HepG2 (cell line): ENCODE data around the gene SDK1. TPM values are rescaled to one million over a fixed set of nuclear protein-coding genes. Genes with fewer than 3 reads are reported as not detected.

Experiments used
- ATAC-seq: fragments of 200-7000 bp; cut with Tn5 transposase; 3 replicates; pipeline ENCODE4 v1.9.1; 2020; ENCODE audit warnings: mild to moderate bottlenecking, moderate library complexity
- BruUV-seq: library from RNA; stranded (reverse); fragments of 400-500 nt; replicated peaks from 2 replicates; lab custom pipeline; 2021; lab: Mats Ljungman, UMichigan
- CTCF ChIA-PET: fragments of 300-600 bp; formaldehyde crosslinking; extraction: SDS; loops from one replicate; lab custom pipeline; 2021; ENCODE audit warnings: low total read pairs, inconsistent platforms, low intra/inter-chr PET ratio; lab: Yijun Ruan, JAX
- POLR2A ChIA-PET: fragments of 350-600 bp; sonication (Branson Sonifier 250); formaldehyde crosslinking; loops from one replicate; lab custom pipeline; 2020; ENCODE audit warnings: antibody characterized with exemption, inconsistent platforms; lab: Yijun Ruan, JAX
- DNase-seq: peaks from one replicate; pipeline ENCODE4 v3.0.0-alpha.2; 2015; ENCODE audit warnings: low spot score
- FAIRE-seq: peaks from 3 replicates; lab custom pipeline; 2011; peaks lifted over from hg19 to GRCh38; lab: Jason Lieb, UNC
- H2AFZ ChIP-seq: one replicate; pipeline ENCODE4 v1.6.1; 2011; ENCODE audit warnings: low read length, inconsistent platforms
- H3K27ac ChIP-seq: fragments of 300-600 bp; 3 replicates; pipeline ENCODE4 v1.8.0; 2011; ENCODE audit warnings: mixed run types, mild to moderate bottlenecking, mixed read lengths, low read length, inconsistent platforms; ENCODE audit not compliant: insufficient read depth; ENCODE audit errors: extremely low read length
- H3K27me3 ChIP-seq, 2 experiments: fragments of 200-600 bp in 1 of 2; 2 replicates in 1 of 2; 3 replicates in 1 of 2; pipeline versions ENCODE4 v1.6.0 to v1.8.0; 2011; ENCODE audit warnings: low read length in 2 of 2, mild to moderate bottlenecking in 2 of 2, moderate library complexity in 2 of 2, inconsistent platforms in 1 of 2; ENCODE audit not compliant: insufficient read depth in 2 of 2, control insufficient read depth in 1 of 2
- H3K36me3 ChIP-seq, 2 experiments: fragments of 200-600 bp in 1 of 2; replicated peaks in 1 of 2; 2 replicates in 1 of 2; 3 replicates in 1 of 2; pipeline versions ENCODE4 v1.5.1 to v1.8.0; 2011; ENCODE audit warnings: low read length in 2 of 2, inconsistent platforms in 1 of 2; ENCODE audit not compliant: insufficient read depth in 2 of 2, control insufficient read depth in 1 of 2
- H3K4me1 ChIP-seq: 2 replicates; pipeline ENCODE4 v1.5.1; 2012; ENCODE audit warnings: low read length, inconsistent platforms; ENCODE audit not compliant: insufficient read depth
- H3K4me2 ChIP-seq: 2 replicates; pipeline ENCODE4 v1.6.0; 2011; ENCODE audit warnings: low read depth, low read length, inconsistent platforms
- H3K4me3 ChIP-seq, 3 experiments: fragments of 200-600 bp in 1 of 3; sonication (generic), shearing (Covaris generic) in 1 of 3; replicated peaks in 1 of 3; 2 replicates each; pipeline ENCODE4 v1.5.1; 2011 to 2016; ENCODE audit warnings: low read length in 3 of 3, inconsistent platforms in 2 of 3, low read depth in 2 of 3, mild to moderate bottlenecking in 2 of 3, control low read depth in 1 of 3, mixed read lengths in 1 of 3; ENCODE audit not compliant: insufficient read depth in 1 of 3
- H3K79me2 ChIP-seq: one replicate; pipeline ENCODE4 v1.6.1; 2011; ENCODE audit warnings: low read length, inconsistent platforms; ENCODE audit not compliant: insufficient read depth
- H3K9ac ChIP-seq: 2 replicates; pipeline ENCODE4 v1.6.0; 2011; ENCODE audit warnings: mild to moderate bottlenecking, low read depth, low read length, inconsistent platforms; ENCODE audit not compliant: insufficient read depth
- H3K9me3 ChIP-seq: 2 replicates; pipeline ENCODE4 v1.5.1; 2012; ENCODE audit warnings: mild to moderate bottlenecking, low read length
- H4K20me1 ChIP-seq: 2 replicates; pipeline ENCODE4 v1.6.0; 2011; ENCODE audit warnings: inconsistent platforms, mild to moderate bottlenecking, low read length, moderate library complexity; ENCODE audit not compliant: insufficient read depth
- CSRNP1 ChIP-seq: sonication (generic); formaldehyde crosslinking; IDR thresholded peaks from 2 replicates; pipeline ENCODE4 v1.8.1; 2023; ENCODE audit warnings: mild to moderate bottlenecking, missing genetic modification reagents
- DZIP1 ChIP-seq: sonication (generic); formaldehyde crosslinking; IDR thresholded peaks from 2 replicates; pipeline ENCODE4 v1.5.0; 2020; ENCODE audit warnings: mild to moderate bottlenecking, missing genetic modification reagents
- GATAD1 ChIP-seq: IDR thresholded peaks from 2 replicates; pipeline ENCODE4 v1.6.1; 2016; ENCODE audit warnings: missing genetic modification reagents, missing compliant biosample characterization
- HNF1B ChIP-seq: sonication (generic); formaldehyde crosslinking; IDR thresholded peaks from 2 replicates; pipeline ENCODE4 v1.5.1; 2020; ENCODE audit warnings: mild to moderate bottlenecking, moderate library complexity, missing genetic modification reagents
- KDM5A ChIP-seq: fragments of 200-600 bp; sonication (generic); IDR thresholded peaks from 2 replicates; pipeline ENCODE4 v1.7.0; 2018; ENCODE audit warnings: antibody characterized with exemption, mild to moderate bottlenecking, low read length, borderline replicate concordance
- NCOA2 ChIP-seq: sonication (generic); formaldehyde crosslinking; IDR thresholded peaks from 2 replicates; pipeline ENCODE4 v1.8.0; 2022; ENCODE audit warnings: inconsistent platforms
- PRMT3 ChIP-seq: sonication (generic); formaldehyde crosslinking; IDR thresholded peaks from 2 replicates; pipeline ENCODE4 v1.8.1; 2022; ENCODE audit warnings: low read depth, mild to moderate bottlenecking, moderate library complexity, missing genetic modification reagents, borderline replicate concordance
- RBM39 ChIP-seq: fragments of 200-400 bp; formaldehyde crosslinking; IDR thresholded peaks from one replicate; pipeline ENCODE4 v1.6.1; 2018; ENCODE audit warnings: antibody characterized with exemption, mild to moderate bottlenecking, low read depth, low read length; ENCODE audit not compliant: poor library complexity, severe bottlenecking
- SMC3 ChIP-seq: IDR thresholded peaks from 2 replicates; pipeline ENCODE4 v1.6.1; 2011; ENCODE audit warnings: low read length, improper control_type of control experiment
- SNAI1 ChIP-seq: sonication (generic); formaldehyde crosslinking; IDR thresholded peaks from 2 replicates; pipeline ENCODE4 v1.5.0; 2020; ENCODE audit warnings: mild to moderate bottlenecking, missing genetic modification reagents, borderline replicate concordance
- ZFP90 ChIP-seq: sonication (generic); formaldehyde crosslinking; IDR thresholded peaks from 2 replicates; pipeline ENCODE4 v1.8.0; 2022; ENCODE audit warnings: missing genetic modification reagents, mild to moderate bottlenecking, inconsistent platforms, borderline replicate concordance
- ZNF354B ChIP-seq: sonication (generic); formaldehyde crosslinking; IDR thresholded peaks from 2 replicates; pipeline ENCODE4 v1.8.0; 2022; ENCODE audit warnings: mild to moderate bottlenecking, missing genetic modification reagents
- ZNF576 ChIP-seq: sonication (generic); formaldehyde crosslinking; IDR thresholded peaks from 2 replicates; pipeline ENCODE4 v1.4.0; 2020; ENCODE audit warnings: mild to moderate bottlenecking, missing genetic modification reagents
- ZNF577 ChIP-seq: sonication (generic); formaldehyde crosslinking; IDR thresholded peaks from 2 replicates; pipeline ENCODE4 v1.4.0; 2020; ENCODE audit warnings: mild to moderate bottlenecking, low read depth, missing genetic modification reagents, borderline replicate concordance
- ZNF598 ChIP-seq: sonication (generic); formaldehyde crosslinking; IDR thresholded peaks from 2 replicates; pipeline ENCODE4 v1.5.1; 2020; ENCODE audit warnings: mild to moderate bottlenecking, missing genetic modification reagents, borderline replicate concordance
- ZNF83 ChIP-seq: sonication (generic); formaldehyde crosslinking; IDR thresholded peaks from 2 replicates; pipeline ENCODE4 v1.4.0; 2020; ENCODE audit warnings: missing genetic modification reagents, mild to moderate bottlenecking, borderline replicate concordance
- ZNF879 ChIP-seq: sonication (generic); formaldehyde crosslinking; IDR thresholded peaks from 2 replicates; pipeline ENCODE4 v1.8.1; 2023; ENCODE audit warnings: missing genetic modification reagents
- ZZZ3 ChIP-seq: sonication (generic); formaldehyde crosslinking; IDR thresholded peaks from 2 replicates; pipeline ENCODE4 v1.4.0; 2020; ENCODE audit warnings: missing genetic modification reagents, mild to moderate bottlenecking, borderline replicate concordance
- WGBS: methylation state at CpG from one replicate; pipeline ENCODE4 v1.1.6; 2017; ENCODE audit warnings: low lambda C conversion rate; 5-methylcytosine and 5-hydroxymethylcytosine counted together
- in situ Hi-C: cut with HindIII; loops from 2 replicates; pipeline ENCODE4 v1.10.0; 2017; ENCODE audit warnings: low pct_unique_long_range_greater_than_20kb; ENCODE audit not compliant: extremely low pct_ligation_motif_present
- intact Hi-C: fragments of 100-400 bp; cut with micrococcal nuclease; formaldehyde crosslinking; loops from one replicate; pipeline ENCODE4 v1.10.0; 2022; ENCODE audit not compliant: unreplicated experiment
- polyA plus RNA-seq, 8 experiments: library from polyadenylated mRNA; depleted of rRNA in 3 of 8; stranded (reverse) in 7 of 8; unstranded in 1 of 8; fragments of >200 nt; fragmentation: Illumina TruSeq in 4 of 8; extraction: Trizol in 4 of 8; gene quantifications; 2 replicates each; pipeline versions ENCODE4 v1.2.1 to v1.2.3, GENCODE V29; 2011 to 2016; ENCODE audit warnings: low read depth in 4 of 8, missing spikeins in 1 of 8, mixed read lengths in 1 of 8; ENCODE audit not compliant: insufficient read depth in 1 of 8
- total RNA-seq, 5 experiments: library from RNA; depleted of rRNA; stranded (reverse); fragments of >200 nt; fragmentation: Illumina TruSeq; extraction: Trizol; gene quantifications; 2 replicates each; pipeline ENCODE4 v1.2.3, GENCODE V29; 2016; ENCODE audit warnings: low read depth in 1 of 5

The SDK1 gene
- total and polyA plus RNA-seq, 2 of the 13 experiments (the other 11 are each of a cell fraction or from before 2014, with no cell fraction given), result 0.35 to 2.4 TPM

- Histone ChIP-seq H3K79me2 (no peaks in the 10 kb centered on the region), H3K27me3 (no peaks in the 10 kb centered on the region), H4K20me1 (no peaks in the 10 kb centered on the region), H3K4me3 (no peak overlapping the region), H2AFZ (no peak overlapping the region), H3K4me2 (no peak overlapping the region), H3K27ac (no peak overlapping the region), H3K4me1 (peaks cover 28% of the 10 kb centered on the region), H3K9ac (no peak overlapping the region), H3K36me3 (no peaks in the 10 kb centered on the region), H3K9me3 (no peaks in the 10 kb centered on the region)
- ChIA-PET POLR2A (no interaction called here), CTCF (no interaction called here)
- ATAC-seq (no peak), FAIRE-seq (no peak), DNase-seq (no peak)
- TF ChIP-seq ZNF879 (CRISPR knock-in tag) (no peak), PRMT3 (CRISPR knock-in tag) (no peak), ZFP90 (CRISPR knock-in tag) (no peak), ZZZ3 (CRISPR knock-in tag) (no peak), KDM5A (no peak), RBM39 (no peak), GATAD1 (CRISPR knock-in tag) (no peak), DZIP1 (CRISPR knock-in tag) (no peak), SNAI1 (CRISPR knock-in tag) (no peak), ZNF577 (CRISPR knock-in tag) (no peak), ZNF598 (CRISPR knock-in tag) (no peak), CSRNP1 (no peak), NCOA2 (no peak), ZNF354B (CRISPR knock-in tag) (no peak), ZNF83 (CRISPR knock-in tag) (no peak), SMC3 (no peak), ZNF576 (CRISPR knock-in tag) (no peak), HNF1B (no peak)
- intact Hi-C loops (loop anchor here (10.0 kb wide), 1 partner anchor 240 kb away; no protein-coding TSS in a partner anchor), in situ Hi-C loops (no loop called here)
- BruUV-seq, result no TSS peak
- WGBS, result 97% methylated on average over 4 of the region's 12 CpGs
Observed at GRCh38 chr7:4234498-4234855, 933.4 kb downstream of the SDK1 start.
